Tibial nerve (tissue), 4 donors: ENCODE data around the gene XPO1. TPM values are rescaled to one million over a fixed set of nuclear protein-coding genes. Genes with fewer than 3 reads are reported as not detected.
"Not testable (repeated sequence)": the region's sequence is repeated elsewhere in the genome, so short reads cannot be mapped to it uniquely, and the experiment has no call there.

ENCODE experiments used
- DNase-seq, 2 donors: peaks; one replicate each; pipeline ENCODE4 v3.0.0-alpha.2; 2019; ENCODE audit warnings: low spot score in 2 of 2
- H3K27ac ChIP-seq, 4 donors: fragments of 200-600 bp; sonication (generic) in 3 of 4; one replicate each; pipeline ENCODE4 v1.5.1; 2017 to 2019; ENCODE audit warnings: mild to moderate bottlenecking in 1 of 4
- H3K27me3 ChIP-seq, 2 donors: fragments of 200-600 bp; sonication (generic) in 1 of 2; one replicate each; pipeline versions ENCODE4 v1.5.1 to v1.6.0; 2017 to 2019
- H3K36me3 ChIP-seq, 3 donors: fragments of 200-600 bp; sonication (generic); one replicate each; pipeline ENCODE4 v1.5.1; 2018 to 2019
- H3K4me1 ChIP-seq, 4 donors: fragments of 200-600 bp; sonication (generic) in 3 of 4; one replicate each; pipeline ENCODE4 v1.5.1; 2017 to 2019
- H3K4me3 ChIP-seq, 4 donors: fragments of 200-600 bp; sonication (generic) in 3 of 4; one replicate each; pipeline ENCODE4 v1.5.1; 2017 to 2019; ENCODE audit warnings: mild to moderate bottlenecking in 1 of 4, moderate library complexity in 1 of 4
- H3K9me3 ChIP-seq, 4 donors: fragments of 200-600 bp; sonication (generic) in 3 of 4; one replicate each; pipeline ENCODE4 v1.5.1; 2017 to 2019
- EP300 ChIP-seq, 2 donors: sonication (generic); formaldehyde crosslinking; IDR thresholded peaks; one replicate each; pipeline ENCODE4 v1.6.1; 2017; ENCODE audit warnings: antibody characterized with exemption in 2 of 2, mild to moderate bottlenecking in 1 of 2
- POLR2A ChIP-seq, 2 donors: fragments of 450-650 bp; IDR thresholded peaks; one replicate each; pipeline ENCODE4 v1.6.1; 2017; ENCODE audit warnings: antibody characterized with exemption in 2 of 2, mild to moderate bottlenecking in 2 of 2, moderate library complexity in 2 of 2
- WGBS, 2 donors: methylation state at CpG; one replicate each; pipeline ENCODE4 v1.1.5; 2018; 5-methylcytosine and 5-hydroxymethylcytosine counted together
- total RNA-seq, 4 donors: library from RNA; depleted of rRNA; stranded (reverse); fragments of >200 nt; gene quantifications; one replicate each; pipeline ENCODE4 v1.1.0, GENCODE V29; 2016
- TF ChIP-seq, protein P1 (sequence below), 5 experiments: fragments of 200-600 bp in 3 of 5; fragments of 450-650 bp in 2 of 5; sonication (generic) in 3 of 5; IDR thresholded peaks; one replicate each; pipeline ENCODE4 v1.5.1; 2016 to 2019; ENCODE audit warnings: antibody characterized with exemption in 5 of 5, mild to moderate bottlenecking in 3 of 5, moderate library complexity in 2 of 5

XPO1 gene
- total RNA-seq, 4 donors from 2014 or later = 100 to 151 (median 112) TPM

- H3K9me3 ChIP-seq = peaks cover 0 to 15% (median 0%) of the 10 kb centered on the region in 4 donors
- H3K27me3 ChIP-seq = no peaks in the 10 kb centered on the region
- DNase-seq = no peak
- 92 to 93% methylated on average over 4 of the region's 4 CpGs for WGBS, 2 donors
- TF ChIP-seq, protein P1, sequence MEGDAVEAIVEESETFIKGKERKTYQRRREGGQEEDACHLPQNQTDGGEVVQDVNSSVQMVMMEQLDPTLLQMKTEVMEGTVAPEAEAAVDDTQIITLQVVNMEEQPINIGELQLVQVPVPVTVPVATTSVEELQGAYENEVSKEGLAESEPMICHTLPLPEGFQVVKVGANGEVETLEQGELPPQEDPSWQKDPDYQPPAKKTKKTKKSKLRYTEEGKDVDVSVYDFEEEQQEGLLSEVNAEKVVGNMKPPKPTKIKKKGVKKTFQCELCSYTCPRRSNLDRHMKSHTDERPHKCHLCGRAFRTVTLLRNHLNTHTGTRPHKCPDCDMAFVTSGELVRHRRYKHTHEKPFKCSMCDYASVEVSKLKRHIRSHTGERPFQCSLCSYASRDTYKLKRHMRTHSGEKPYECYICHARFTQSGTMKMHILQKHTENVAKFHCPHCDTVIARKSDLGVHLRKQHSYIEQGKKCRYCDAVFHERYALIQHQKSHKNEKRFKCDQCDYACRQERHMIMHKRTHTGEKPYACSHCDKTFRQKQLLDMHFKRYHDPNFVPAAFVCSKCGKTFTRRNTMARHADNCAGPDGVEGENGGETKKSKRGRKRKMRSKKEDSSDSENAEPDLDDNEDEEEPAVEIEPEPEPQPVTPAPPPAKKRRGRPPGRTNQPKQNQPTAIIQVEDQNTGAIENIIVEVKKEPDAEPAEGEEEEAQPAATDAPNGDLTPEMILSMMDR (IDR thresholded peaks at IDR 0.05) = no peak
- no peak for TF ChIP-seq POLR2A (IDR thresholded peaks at IDR 0.05)
- TF ChIP-seq EP300 (IDR thresholded peaks at IDR 0.05) = no peak
- no peak overlapping the region for H3K4me3 ChIP-seq
- H3K36me3 ChIP-seq = peaks cover 0 to 12% (median 0%) of the 10 kb centered on the region in 3 donors
- no peak overlapping the region for H3K27ac ChIP-seq
- peaks cover 0 to 2% (median 0%) of the 10 kb centered on the region in 4 donors for H3K4me1 ChIP-seq
Measured at GRCh38 chr2:61450144-61450543, 88.0 kb downstream of the XPO1 start.

- no peak for DNase-seq
- H3K36me3 ChIP-seq = peaks cover 0 to 12% (median 0%) of the 10 kb centered on the region in 3 donors
- H3K4me1 ChIP-seq = no peaks in the 10 kb centered on the region
- WGBS, 2 donors = 94 to 95% methylated on average over 2 of the region's 2 CpGs
- TF ChIP-seq POLR2A (IDR thresholded peaks at IDR 0.05) = no peak
- TF ChIP-seq, protein P1 (IDR thresholded peaks at IDR 0.05) = no peak
- no peak overlapping the region for H3K4me3 ChIP-seq
- no peaks in the 10 kb centered on the region for H3K27me3 ChIP-seq
- no peak overlapping the region for H3K27ac ChIP-seq
- peaks cover 0 to 15% (median 0%) of the 10 kb centered on the region in 4 donors for H3K9me3 ChIP-seq
Measured at GRCh38 chr2:61448229-61448628, 89.9 kb downstream of the XPO1 start.

DNA sequence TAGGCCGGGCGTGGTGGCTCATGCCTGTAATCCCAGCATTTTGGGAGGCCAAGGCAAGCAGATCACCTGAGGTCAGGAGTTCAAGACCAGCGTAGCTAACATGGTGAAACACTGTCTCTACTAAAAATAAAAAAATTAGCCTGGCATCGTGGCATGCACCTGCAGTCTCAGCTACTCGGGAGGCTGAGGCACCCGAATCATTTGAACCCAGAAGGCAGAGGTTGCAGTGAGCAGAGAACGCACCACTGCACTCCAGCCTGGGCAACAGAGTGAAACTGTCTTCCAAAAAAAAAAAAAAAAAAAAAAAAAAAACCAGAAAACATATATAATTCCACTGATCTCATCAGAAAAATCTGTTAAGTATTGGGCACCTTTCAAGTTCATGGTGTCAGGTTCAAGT is 91.2 kb downstream of the XPO1 start:
- not testable (repeated sequence) for DNase-seq, H3K4me1 ChIP-seq, H3K27me3 ChIP-seq, H3K27ac ChIP-seq, H3K4me3 ChIP-seq
- WGBS, 2 donors = 84 to 92% methylated on average over 7 of the region's 7 CpGs
- peaks cover 0 to 12% (median 0%) of the 10 kb centered on the region in 3 donors for H3K36me3 ChIP-seq
- H3K9me3 ChIP-seq = peaks cover 0 to 15% (median 0%) of the 10 kb centered on the region in 4 donors

DNA sequence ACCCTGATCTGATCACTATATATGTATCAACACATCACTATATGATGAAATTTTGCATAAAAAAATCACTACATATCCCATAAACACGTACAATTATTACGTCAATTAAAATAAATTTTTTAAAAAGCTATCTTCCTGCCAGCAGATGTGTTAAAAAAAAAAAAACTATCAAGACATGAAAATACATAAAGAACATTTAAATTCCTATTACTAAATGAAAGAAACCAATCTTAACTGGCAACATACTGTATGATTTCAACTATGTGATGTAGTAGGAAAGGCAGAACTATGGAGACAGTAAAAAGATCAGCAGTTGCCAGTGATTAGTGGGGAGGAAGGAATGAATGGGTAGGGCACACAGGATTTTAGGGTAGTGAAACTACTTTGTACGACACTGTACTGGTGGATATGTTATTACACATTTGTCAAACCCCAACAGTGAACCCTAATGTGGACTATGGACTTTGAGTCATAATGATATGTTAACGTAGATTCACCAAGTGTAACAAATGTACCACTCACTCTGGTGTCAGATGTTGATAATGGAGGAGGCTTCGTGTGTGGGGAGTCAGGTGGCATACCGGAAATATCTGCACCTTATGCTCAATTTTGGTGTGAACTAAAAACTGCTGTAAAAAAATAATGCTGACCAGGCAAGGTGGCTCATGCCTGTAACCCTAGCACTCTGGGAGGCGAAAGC is 94.7 kb downstream of the XPO1 start:
- no peak overlapping the region for H3K4me3 ChIP-seq
- H3K4me1 ChIP-seq = peaks cover 0 to 30% (median 0%) of the 10 kb centered on the region in 4 donors
- H3K27me3 ChIP-seq = no peaks in the 10 kb centered on the region
- 91 to 94% methylated on average over 7 of the region's 7 CpGs for WGBS, 2 donors
- TF ChIP-seq, protein P1 (IDR thresholded peaks at IDR 0.05) = no peak
- no peak for TF ChIP-seq POLR2A (IDR thresholded peaks at IDR 0.05)
- TF ChIP-seq EP300 (IDR thresholded peaks at IDR 0.05) = no peak
- peaks cover 0 to 10% (median 0%) of the 10 kb centered on the region in 3 donors for H3K36me3 ChIP-seq
- H3K9me3 ChIP-seq = no peaks in the 10 kb centered on the region
- no peak for DNase-seq
- no peak overlapping the region for H3K27ac ChIP-seq

DNA sequence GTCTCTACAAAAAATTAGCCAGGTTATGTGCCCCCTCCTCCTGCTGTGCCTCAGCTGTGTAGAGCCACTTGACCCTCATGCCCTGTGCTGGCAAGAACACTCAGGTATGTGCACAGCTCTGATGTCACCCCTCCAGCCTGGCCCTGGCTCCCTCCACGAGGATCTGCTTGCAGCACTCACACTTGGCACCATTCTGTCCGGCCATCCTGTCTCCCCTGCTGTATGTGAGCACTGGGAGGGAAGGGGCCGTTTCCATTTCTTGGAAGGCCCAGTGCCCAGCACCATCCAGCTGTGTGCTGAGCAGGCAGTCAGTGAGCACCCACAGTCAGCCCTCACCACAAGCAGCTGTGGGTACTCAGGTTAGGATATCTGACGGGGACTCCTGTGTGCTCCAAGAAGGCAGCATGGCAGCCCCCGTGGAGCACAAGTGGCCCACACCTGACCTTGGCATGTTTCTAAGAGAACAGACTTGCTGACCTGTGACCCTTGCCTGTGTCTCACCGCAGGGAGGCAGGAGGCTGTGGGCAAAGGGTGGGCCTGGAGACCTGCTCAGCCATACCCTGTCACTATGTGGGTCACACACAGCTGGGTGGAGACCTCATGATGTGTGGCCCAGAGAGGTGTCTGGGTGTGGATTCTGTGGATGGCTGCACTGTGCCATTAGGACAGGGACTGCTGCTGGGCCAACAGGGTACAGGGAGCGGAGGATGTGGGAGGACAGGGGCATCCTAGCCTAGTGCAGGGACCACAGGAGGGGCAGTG is 98.7 kb downstream of the XPO1 start:
- WGBS, 2 donors = 85 to 88% methylated on average over 5 to 6 of the region's 7 CpGs

More for the DNA sequence above, 98.7 kb downstream of the XPO1 start:
- H3K27ac ChIP-seq = no peak overlapping the region
- H3K4me1 ChIP-seq = peaks cover 0 to 30% (median 0%) of the 10 kb centered on the region in 4 donors
- H3K9me3 ChIP-seq = peaks cover 0 to 10% (median 0%) of the 10 kb centered on the region in 4 donors
- H3K36me3 ChIP-seq = peaks cover 0 to 10% (median 0%) of the 10 kb centered on the region in 3 donors
- no peak for DNase-seq
- no peak overlapping the region for H3K4me3 ChIP-seq
- TF ChIP-seq POLR2A (IDR thresholded peaks at IDR 0.05) = no peak
- TF ChIP-seq, protein P1 (IDR thresholded peaks at IDR 0.05) = no peak
- TF ChIP-seq EP300 (IDR thresholded peaks at IDR 0.05) = no peak
- no peaks in the 10 kb centered on the region for H3K27me3 ChIP-seq
